ENCODE data around the gene CBFA2T2.
A peak's percentile ranks its signal among the peaks of the same experiment; 100 is the strongest.
"Not testable (repeated sequence)": the region's sequence is repeated elsewhere in the genome, so short reads cannot be mapped to it uniquely, and the experiment has no call there.

Gene CBFA2T2

GRCh38 chr20:33552519-33552918 lies 62.6 kb downstream of the CBFA2T2 start:
- DNase-seq = no peak

GRCh38 chr20:33553516-33553915 lies 63.6 kb downstream of the CBFA2T2 start:
- no peak for DNase-seq

- DNase-seq = no peak
Measured at GRCh38 chr20:33554914-33555420, 65.1 kb downstream of the CBFA2T2 start.

GRCh38 chr20:33555755-33556154 lies 65.9 kb downstream of the CBFA2T2 start:
- no peak for DNase-seq

- DNase-seq = no peak
Measured at GRCh38 chr20:33556246-33556645, 66.3 kb downstream of the CBFA2T2 start.

GRCh38 chr20:33558348-33559144 lies 68.7 kb downstream of the CBFA2T2 start:
- no peak for DNase-seq

GRCh38 chr20:33559212-33559611 lies 69.3 kb downstream of the CBFA2T2 start:
- no peak for DNase-seq

- no peak for DNase-seq
Measured at GRCh38 chr20:33560026-33560425, 70.1 kb downstream of the CBFA2T2 start.

GRCh38 chr20:33561053-33561452 lies 71.2 kb downstream of the CBFA2T2 start:
- DNase-seq = not testable (repeated sequence)

- DNase-seq = peak; percentile 89
Measured at GRCh38 chr20:33561692-33562601, 72.1 kb downstream of the CBFA2T2 start.

- no peak for DNase-seq
Measured at GRCh38 chr20:33563788-33564187, 73.9 kb downstream of the CBFA2T2 start.

- no peak for DNase-seq
Measured at GRCh38 chr20:33566781-33567603, 77.1 kb downstream of the CBFA2T2 start.

GRCh38 chr20:33567949-33568348 lies 78.1 kb downstream of the CBFA2T2 start:
- DNase-seq = no peak

- DNase-seq = peak; percentile 52
Measured at GRCh38 chr20:33568378-33568777, 78.5 kb downstream of the CBFA2T2 start.

- peak; percentile 59 for DNase-seq
Measured at GRCh38 chr20:33568868-33569801, 79.2 kb downstream of the CBFA2T2 start.

GRCh38 chr20:33569802-33570391 lies 80.0 kb downstream of the CBFA2T2 start:
- no peak for DNase-seq

GRCh38 chr20:33570743-33571142 lies 80.8 kb downstream of the CBFA2T2 start:
- DNase-seq = no peak

GRCh38 chr20:33573268-33573667 lies 83.4 kb downstream of the CBFA2T2 start:
- DNase-seq = not testable (repeated sequence)

GRCh38 chr20:33575282-33575681 lies 85.4 kb downstream of the CBFA2T2 start:
- no peak for DNase-seq

- peak; percentile 59 for DNase-seq
Measured at GRCh38 chr20:33576432-33577125, 86.7 kb downstream of the CBFA2T2 start.
